Measurements from ENCODE around the gene FAAH2. TPM values are rescaled to one million over a fixed set of nuclear protein-coding genes. Genes with fewer than 3 reads are reported as not detected.
"Not testable (repeated sequence)": the region's sequence is repeated elsewhere in the genome, so short reads cannot be mapped to it uniquely, and the experiment has no call there.

Gene FAAH2
- total RNA-seq, 1 experiment from 2014 or later = not detected

DNA sequence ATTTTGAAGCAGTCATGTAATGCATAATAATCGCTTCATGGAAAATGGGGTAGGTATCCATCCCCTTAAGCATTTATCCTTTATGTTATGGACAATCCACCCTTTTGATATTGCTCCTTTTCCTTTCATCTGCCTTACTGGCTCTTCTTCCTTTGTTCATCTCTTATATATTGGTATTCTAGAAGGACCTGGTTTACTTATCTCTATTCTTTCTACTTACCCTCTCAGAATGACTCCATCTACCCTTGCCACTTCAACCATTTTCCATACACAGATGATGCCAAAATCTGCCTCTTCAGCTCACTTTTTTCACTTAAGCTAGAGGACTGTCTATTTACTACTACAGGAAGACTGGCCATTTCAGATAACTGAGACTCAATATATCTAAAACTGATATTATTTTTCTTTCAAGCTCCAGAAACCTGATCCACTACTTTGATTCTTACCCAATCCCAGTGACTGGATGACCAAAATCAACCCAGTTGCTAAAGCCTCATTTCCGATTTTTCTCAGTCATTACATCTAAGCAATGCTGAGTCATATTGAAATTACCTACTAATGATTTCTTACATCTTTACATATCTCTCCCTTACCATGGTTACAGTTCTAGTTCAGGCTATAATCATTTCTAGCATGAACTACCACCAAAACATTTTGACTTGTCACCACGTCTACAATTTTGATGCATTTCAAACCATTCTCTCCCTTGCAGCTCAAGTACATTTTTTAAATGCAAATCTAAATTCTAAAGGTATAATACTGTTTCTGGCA lies 93.7 kb downstream of the FAAH2 start:
- no peak for DNase-seq (ENCODE audit: low read depth)

DNA sequence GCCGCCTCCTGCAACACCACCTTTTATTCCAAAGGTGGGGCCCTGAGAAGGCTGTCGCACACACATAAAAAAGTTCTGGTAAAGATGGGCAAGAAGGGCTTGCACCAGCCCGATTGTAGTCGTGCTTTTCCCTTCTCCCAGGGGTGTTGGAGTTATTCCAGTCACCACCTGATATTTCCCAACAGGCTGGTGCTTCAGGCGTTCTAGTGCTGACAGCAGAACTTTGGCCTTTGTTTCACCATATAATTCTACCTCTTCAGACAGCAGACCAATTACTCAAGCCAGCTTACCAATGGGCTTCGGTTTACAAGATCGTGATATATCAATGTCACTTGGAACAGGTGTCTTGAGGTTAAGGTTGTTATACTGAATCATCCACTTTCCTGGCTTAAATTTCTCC lies 107.7 kb downstream of the FAAH2 start:
- DNase-seq (ENCODE audit: low read depth) = not testable (repeated sequence)

DNA sequence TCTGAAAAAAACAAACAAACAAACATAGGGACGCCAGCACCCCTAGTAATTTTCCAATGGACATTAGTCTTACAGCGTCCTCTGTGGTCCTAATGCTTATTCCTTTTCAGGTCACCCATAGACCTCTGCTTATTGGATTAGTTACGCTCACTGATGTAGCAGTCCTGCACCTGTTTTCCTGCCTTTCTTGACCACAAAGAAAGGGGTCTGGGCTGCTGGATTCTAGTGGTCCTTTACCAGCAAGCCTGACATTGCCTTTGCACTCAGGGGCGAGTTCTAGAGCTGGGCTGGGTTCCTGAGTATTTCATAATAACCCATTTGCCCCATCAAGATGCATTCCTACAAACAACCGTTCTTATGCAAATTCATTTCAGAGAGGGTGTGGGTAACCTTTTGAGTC lies 116.7 kb downstream of the FAAH2 start:
- not testable (repeated sequence) for DNase-seq (ENCODE audit: low read depth)

DNA sequence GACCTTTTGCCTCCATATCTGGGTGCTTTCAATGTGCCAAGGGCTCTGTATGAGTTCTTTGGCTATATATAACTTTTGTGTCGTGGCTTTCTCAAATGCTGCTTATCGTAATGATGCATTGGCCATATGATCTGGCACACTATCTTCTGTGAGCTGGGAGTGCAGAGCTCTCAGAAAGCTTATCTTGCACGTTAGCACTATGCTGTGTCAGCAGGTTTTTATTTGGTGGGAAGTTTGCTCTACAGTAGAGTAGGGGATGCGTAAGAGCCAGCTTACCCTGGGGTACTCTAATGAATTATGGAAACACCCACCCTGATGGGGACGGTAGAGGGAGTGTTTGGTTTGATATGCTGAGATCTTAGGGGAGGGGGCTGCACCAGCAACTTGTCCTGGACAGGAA lies 119.6 kb downstream of the FAAH2 start:
- DNase-seq (ENCODE audit: low read depth) = no peak

DNA sequence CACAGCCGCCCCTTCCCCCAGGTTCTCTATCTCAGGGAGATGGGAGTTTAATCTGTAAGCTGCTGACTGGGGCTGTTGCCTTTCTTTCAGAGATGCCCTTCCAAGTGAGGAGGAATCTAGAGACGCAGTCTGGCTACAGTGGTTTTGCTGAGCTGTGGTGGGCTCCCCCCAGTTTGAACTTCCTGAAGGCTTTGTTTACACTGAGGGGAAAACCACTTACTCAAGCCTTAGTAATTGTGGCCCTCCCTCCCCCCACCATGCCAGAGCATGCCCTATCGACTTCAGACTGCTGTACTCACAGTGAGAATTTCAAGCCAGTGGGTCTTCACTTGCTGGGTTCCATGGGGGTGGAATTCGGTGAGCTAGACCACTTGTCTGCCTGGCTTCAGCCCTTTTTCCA lies 131.3 kb downstream of the FAAH2 start:
- DNase-seq (ENCODE audit: low read depth) = no peak

DNA sequence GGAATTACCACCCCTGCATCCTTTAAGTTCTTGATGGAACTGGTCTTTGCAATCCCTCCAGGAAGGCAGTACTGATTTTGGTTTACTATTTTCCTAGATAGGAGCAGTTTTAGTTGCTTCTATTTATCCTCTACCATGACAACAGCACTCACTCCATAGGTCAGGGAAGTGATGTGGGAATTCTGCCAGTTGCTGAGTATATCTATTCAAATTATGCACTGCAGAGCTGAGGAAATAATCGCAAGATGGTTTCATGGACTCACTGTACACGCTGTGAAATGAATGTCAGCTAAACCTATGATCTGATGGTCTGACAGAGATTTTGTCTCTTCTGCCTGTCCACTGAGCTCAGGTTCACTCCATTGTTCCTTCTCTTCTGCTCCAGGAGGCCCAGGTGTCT lies 135.8 kb downstream of the FAAH2 start:
- no peak for DNase-seq (ENCODE audit: low read depth)

DNA sequence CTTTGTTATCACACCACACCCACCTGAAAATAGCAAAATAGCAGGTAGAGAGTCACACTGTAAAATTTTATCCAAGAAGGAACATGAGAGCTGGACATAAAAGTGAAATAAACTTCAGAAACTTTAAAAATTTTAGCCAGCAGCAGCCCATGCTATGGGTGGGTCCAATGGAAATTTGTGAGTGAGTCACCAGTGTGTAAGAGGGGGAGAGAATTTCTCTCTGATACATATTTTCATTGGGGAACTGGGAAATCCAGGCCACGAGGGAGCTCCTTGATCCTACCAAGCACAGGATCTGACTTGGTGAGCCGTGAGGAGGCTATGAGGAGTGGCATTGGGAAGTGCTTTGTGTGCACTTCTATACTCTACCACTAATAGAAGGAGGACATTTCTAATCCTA lies 136.3 kb downstream of the FAAH2 start:
- DNase-seq (ENCODE audit: low read depth) = no peak

DNA sequence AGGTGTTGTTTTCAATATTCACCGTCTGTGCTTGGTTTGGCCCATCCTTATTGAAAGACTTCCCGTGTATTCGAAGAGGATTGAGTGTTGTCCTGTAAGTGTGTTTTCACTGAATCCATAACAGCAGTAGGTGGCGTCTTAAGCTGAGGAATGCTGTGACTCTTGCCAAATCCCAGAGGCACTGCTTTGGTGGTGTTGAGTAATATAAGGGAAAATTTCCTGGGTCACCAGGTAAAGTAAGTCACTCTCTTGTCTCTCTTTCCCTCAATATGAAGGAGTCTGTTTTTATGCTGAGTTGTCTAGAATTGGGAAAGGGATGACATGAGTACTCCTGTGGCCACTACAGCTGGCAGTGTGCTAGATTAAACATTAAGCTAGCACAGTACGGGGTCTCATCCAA lies 158.6 kb downstream of the FAAH2 start:
- DNase-seq (ENCODE audit: low read depth) = no peak

DNA sequence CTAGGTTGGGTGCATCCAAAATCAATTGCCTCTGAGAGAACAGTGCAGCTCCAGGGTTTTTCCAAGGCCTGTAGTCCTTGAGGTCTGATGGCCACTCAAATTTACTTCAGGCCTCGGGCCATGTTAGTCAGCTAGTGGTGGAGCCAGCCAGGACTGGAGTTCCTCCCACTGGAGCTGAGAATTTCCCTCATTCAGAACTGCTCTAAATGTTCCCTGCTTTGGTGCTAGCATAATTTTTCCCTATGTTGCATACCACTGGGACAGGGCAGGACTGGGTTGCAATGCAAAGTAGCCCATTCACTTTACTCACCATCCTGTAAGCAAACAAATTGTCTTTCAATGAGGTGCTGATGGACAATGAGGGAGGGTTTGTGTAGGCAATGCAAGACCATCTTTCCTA lies 159.3 kb downstream of the FAAH2 start:
- DNase-seq (ENCODE audit: low read depth) = no peak

DNA sequence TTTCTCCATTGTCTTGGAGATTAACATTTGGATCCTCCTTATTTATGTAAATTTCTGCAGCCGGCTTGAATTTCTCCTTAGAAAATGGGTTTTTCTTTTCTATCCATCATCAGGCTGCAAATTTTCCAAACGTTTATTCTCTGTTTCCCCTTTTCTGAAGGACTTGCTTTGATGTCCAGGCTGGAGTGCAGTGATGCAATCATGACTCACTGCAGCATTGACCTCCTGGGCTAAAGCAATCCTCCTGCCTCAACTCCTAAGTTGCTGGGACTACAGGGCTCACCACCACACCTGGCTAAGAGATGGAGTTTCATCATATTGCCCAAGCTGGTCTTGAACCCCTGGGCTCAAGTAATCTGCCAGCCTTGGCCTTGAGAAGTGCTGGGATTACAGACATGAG lies 161.3 kb downstream of the FAAH2 start:
- no peak for DNase-seq (ENCODE audit: low read depth)

DNA sequence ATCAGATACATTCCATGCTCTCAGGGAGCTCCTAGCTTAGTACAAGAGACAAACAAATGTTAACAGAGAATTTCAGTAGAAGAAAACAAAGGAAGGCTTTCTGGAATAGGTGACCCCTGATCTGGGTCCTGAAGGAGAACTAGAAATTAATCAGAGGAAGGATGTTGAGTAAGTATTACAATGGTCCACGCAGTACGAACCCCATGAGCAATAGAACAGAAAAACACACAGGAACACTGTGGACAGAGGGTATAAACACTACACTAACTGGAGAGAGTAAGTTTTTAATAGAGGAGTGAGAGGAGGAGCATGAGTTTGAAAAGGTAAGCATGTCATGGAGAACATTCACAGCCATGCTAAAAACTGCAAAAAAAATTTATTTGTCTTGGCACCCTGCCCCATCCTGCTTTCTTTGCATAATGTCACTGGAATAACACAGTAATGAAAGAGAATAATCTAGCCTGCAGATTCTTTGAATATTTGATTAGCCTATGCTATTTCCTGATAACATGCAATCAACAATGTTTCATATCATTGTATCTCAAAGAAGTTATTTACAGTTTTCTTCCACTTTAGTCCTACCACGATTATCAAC lies 165.0 kb downstream of the FAAH2 start:
- DNase-seq (ENCODE audit: low read depth) = no peak

DNA sequence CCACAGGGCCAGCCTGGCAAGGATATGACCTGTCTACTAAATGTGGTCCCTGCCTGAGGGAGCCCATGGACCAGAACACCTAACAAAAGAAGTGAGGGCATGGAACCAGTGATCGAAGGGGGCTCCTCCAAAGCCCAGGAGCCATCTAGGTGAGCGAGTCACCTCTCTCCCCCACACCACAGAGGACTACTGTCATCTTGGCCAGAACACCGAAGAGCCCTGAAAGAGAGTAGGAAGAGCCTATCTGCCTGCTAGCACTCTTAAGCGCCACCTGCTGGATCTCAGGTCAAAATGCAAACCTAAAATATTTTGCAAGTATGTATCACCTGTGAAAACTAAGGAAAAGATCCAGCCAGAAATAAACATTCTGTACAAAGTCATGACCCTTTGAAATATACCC lies 167.4 kb downstream of the FAAH2 start:
- no peak for DNase-seq (ENCODE audit: low read depth)

DNA sequence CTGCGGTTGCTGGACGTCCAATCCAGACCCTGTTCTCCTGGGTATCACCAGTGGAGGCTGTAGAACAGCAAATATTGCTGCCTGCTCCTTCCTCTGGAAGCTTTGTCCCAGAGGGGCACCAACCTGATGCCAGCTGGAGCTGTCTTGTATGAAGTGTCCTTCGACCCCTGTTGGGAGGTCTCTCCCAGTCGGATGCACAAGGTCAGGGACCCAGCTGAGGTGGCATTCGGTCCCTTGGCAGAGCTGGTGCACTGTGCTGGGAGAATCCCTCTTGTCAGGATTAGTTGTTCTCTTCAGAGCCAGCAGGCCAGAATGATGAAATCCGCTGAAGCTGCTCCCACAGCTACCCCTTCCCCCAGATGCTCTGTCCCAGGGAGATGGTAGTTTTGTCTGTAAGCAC lies 195.0 kb downstream of the FAAH2 start:
- no peak for DNase-seq (ENCODE audit: low read depth)

DNA sequence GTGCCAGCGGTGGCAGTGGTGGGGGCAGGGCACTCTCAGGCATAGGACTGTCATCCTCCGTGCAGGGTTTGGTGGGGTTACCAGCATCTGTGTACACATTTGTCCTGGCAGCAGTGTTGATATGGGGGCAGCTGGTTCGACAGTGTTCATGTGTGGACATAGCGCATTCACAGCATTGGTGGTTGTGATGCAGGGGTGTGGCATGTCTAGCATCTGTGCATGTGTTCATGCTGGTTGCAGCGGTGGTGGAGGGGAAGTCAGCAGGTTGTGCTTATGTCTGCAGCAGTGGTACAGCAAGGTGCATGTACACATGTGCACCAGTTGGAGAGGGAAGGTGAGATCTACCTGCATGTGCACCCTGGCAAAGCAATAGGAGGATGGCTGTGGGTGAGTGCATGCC lies 230.0 kb downstream of the FAAH2 start:
- no peak for DNase-seq (ENCODE audit: low read depth)

DNA sequence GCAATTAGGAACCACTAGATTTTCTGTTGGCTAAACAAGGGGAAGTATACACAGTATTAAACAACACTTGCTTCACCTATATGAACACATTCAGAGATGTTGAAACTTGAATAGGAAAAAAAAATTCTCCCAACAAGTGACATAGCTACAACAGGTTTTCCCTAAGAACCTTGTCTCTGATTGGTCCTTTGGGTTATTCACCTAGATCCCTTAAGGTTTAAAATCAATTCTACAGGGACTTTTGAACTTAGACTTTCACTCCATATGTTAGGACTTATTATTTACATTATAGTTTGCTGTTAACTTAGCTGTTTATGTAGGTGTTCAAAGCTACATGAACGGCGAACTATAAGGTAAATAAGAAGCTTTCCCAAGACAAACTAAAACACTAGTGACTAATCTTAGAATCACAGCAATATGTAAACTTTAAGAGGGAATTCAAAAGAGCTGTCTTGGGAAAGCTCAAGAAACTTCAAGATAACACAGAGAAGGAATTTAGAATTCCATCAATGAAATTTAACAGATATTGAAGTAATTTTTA lies 233.1 kb downstream of the FAAH2 start:
- DNase-seq (ENCODE audit: low read depth) = no peak

DNA sequence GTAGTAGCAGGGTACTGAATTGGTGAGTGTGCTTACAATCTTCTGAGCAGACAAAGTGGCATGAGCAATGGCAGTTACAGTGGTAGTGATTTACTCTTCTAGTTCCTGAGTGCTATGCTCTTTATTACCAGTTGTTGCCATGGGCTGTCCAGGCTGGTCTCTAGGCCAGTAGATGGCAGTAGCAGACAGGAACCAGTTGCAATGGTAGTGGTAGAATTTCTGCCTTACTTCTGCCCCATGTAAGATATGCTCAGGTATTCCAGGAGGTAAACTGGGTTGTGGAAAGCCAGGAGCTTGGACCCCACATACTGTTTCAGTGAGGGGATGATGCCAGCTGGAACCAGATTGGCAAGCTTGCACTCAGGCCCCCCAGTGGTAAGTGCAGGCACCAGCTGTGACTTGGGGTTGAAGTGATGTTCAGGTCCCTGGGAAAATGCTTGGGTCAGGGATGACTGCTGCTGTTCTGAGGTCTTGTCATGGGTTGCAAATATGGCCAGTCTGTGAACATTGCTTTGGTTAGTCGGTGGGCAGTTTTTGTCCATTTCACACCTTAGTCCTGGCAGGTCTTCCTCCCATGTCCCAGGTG lies 242.3 kb downstream of the FAAH2 start:
- DNase-seq (ENCODE audit: low read depth) = no peak

Other genes with a start within 250 kb of the FAAH2 start
- gene SPIN2B, start 165.2 kb upstream of the FAAH2 start, total RNA-seq (2014; rRNA removed; shearing (Covaris generic)) = 2.7 and 5.2 TPM in 2 replicates
- not detected in 2 replicates for gene SPIN2A, start 149.3 kb upstream of the FAAH2 start, total RNA-seq (2014; rRNA removed; shearing (Covaris generic))

Measured in Daoy (cell line).